Activated T-cell treated with anti-CD3 and anti-CD28 coated beads, Interleukin-2, amount 50 U/mL, for 24 hours (primary cell): Measurements from ENCODE around the gene LMF1.
"Not testable (repeated sequence)": the region's sequence is repeated elsewhere in the genome, so short reads cannot be mapped to it uniquely, and the experiment has no call there.

Experiments used
- DNase-seq: peaks from one replicate; pipeline ENCODE4 v3.0.0-alpha.2; 2020
- H3K27ac Mint-ChIP-seq: 2 replicates; pipeline ENCODE4 v1.8.0; 2020; ENCODE audit warnings: mild to moderate bottlenecking, mixed read lengths
- H3K27me3 Mint-ChIP-seq: 2 replicates; pipeline ENCODE4 v1.8.0; 2020; ENCODE audit warnings: mixed read lengths
- H3K36me3 Mint-ChIP-seq: 2 replicates; pipeline ENCODE4 v1.8.0; 2020; ENCODE audit warnings: low read depth, mixed read lengths
- H3K4me1 Mint-ChIP-seq: 2 replicates; pipeline ENCODE4 v1.8.0; 2020; ENCODE audit warnings: low read depth, mixed read lengths
- H3K4me3 Mint-ChIP-seq: 2 replicates; pipeline ENCODE4 v1.8.0; 2020; ENCODE audit warnings: mild to moderate bottlenecking, moderate library complexity, mixed read lengths
- H3K9me3 Mint-ChIP-seq: 2 replicates; pipeline ENCODE4 v1.8.0; 2020; ENCODE audit warnings: mixed read lengths

LMF1 gene

GRCh38 chr16:896261-897199 is 74.3 kb downstream of the LMF1 start:
- Mint-ChIP-seq H3K27ac (no peak overlapping the region), H3K27me3 (no peaks in the 10 kb centered on the region)

GRCh38 chr16:895371-895770 is 75.4 kb downstream of the LMF1 start:
- Mint-ChIP-seq H3K4me3 (no peak overlapping the region), H3K4me1 (no peaks in the 10 kb centered on the region), H3K9me3 (no peaks in the 10 kb centered on the region), H3K27ac (no peak overlapping the region), H3K36me3 (peaks cover 7% of the 10 kb centered on the region), H3K27me3 (no peaks in the 10 kb centered on the region)
- no peak for DNase-seq

More at GRCh38 chr16:896261-897199, 74.3 kb downstream of the LMF1 start:
- Mint-ChIP-seq H3K9me3 (no peaks in the 10 kb centered on the region), H3K4me1 (no peaks in the 10 kb centered on the region), H3K36me3 (peaks cover 8% of the 10 kb centered on the region), H3K4me3 (no peak overlapping the region)
- DNase-seq = no peak

GRCh38 chr16:894841-895240 is 75.9 kb downstream of the LMF1 start:
- DNase-seq = no peak
- Mint-ChIP-seq H3K4me1 (no peaks in the 10 kb centered on the region), H3K4me3 (no peak overlapping the region), H3K36me3 (peaks cover 8% of the 10 kb centered on the region), H3K9me3 (no peaks in the 10 kb centered on the region), H3K27ac (no peak overlapping the region), H3K27me3 (no peaks in the 10 kb centered on the region)

GRCh38 chr16:894136-894535 is 76.6 kb downstream of the LMF1 start:
- Mint-ChIP-seq H3K36me3 (peaks cover 13% of the 10 kb centered on the region), H3K9me3 (no peaks in the 10 kb centered on the region), H3K4me3 (no peak overlapping the region), H3K27me3 (no peaks in the 10 kb centered on the region), H3K27ac (no peak overlapping the region), H3K4me1 (no peaks in the 10 kb centered on the region)
- DNase-seq = no peak

GRCh38 chr16:893360-893759 is 77.4 kb downstream of the LMF1 start:
- no peaks in the 10 kb centered on the region for H3K4me1 Mint-ChIP-seq
- DNase-seq = no peak
- H3K27me3 Mint-ChIP-seq = no peaks in the 10 kb centered on the region
- no peaks in the 10 kb centered on the region for H3K9me3 Mint-ChIP-seq
- H3K4me3 Mint-ChIP-seq = no peak overlapping the region
- H3K27ac Mint-ChIP-seq = no peak overlapping the region
- H3K36me3 Mint-ChIP-seq = peaks cover 18% of the 10 kb centered on the region

- Mint-ChIP-seq H3K27ac (no peak overlapping the region), H3K36me3 (peaks cover 21% of the 10 kb centered on the region), H3K4me3 (no peak overlapping the region), H3K27me3 (no peaks in the 10 kb centered on the region), H3K9me3 (no peaks in the 10 kb centered on the region), H3K4me1 (no peaks in the 10 kb centered on the region)
- DNase-seq = no peak
Measured at GRCh38 chr16:892536-893255, 78.1 kb downstream of the LMF1 start.

GRCh38 chr16:892006-892405 is 78.8 kb downstream of the LMF1 start:
- H3K36me3 Mint-ChIP-seq = peaks cover 21% of the 10 kb centered on the region
- no peaks in the 10 kb centered on the region for H3K4me1 Mint-ChIP-seq
- DNase-seq = no peak
- H3K27me3 Mint-ChIP-seq = no peaks in the 10 kb centered on the region
- no peak overlapping the region for H3K27ac Mint-ChIP-seq
- H3K4me3 Mint-ChIP-seq = no peak overlapping the region
- H3K9me3 Mint-ChIP-seq = no peaks in the 10 kb centered on the region

- H3K4me1 Mint-ChIP-seq = no peaks in the 10 kb centered on the region
- no peaks in the 10 kb centered on the region for H3K9me3 Mint-ChIP-seq
- no peaks in the 10 kb centered on the region for H3K27me3 Mint-ChIP-seq
- H3K27ac Mint-ChIP-seq = no peak overlapping the region
- no peak overlapping the region for H3K4me3 Mint-ChIP-seq
- no peak for DNase-seq
- H3K36me3 Mint-ChIP-seq = peaks cover 22% of the 10 kb centered on the region
Measured at GRCh38 chr16:891353-891740, 79.4 kb downstream of the LMF1 start.

- H3K27me3 Mint-ChIP-seq = no peaks in the 10 kb centered on the region
- H3K27ac Mint-ChIP-seq = no peak overlapping the region
- no peaks in the 10 kb centered on the region for H3K4me1 Mint-ChIP-seq
- no peaks in the 10 kb centered on the region for H3K9me3 Mint-ChIP-seq
- H3K4me3 Mint-ChIP-seq = no peak overlapping the region
- DNase-seq = no peak
- peaks cover 22% of the 10 kb centered on the region for H3K36me3 Mint-ChIP-seq
Measured at GRCh38 chr16:890716-891352, 80.0 kb downstream of the LMF1 start.

GRCh38 chr16:890217-890616 is 80.6 kb downstream of the LMF1 start:
- no peaks in the 10 kb centered on the region for H3K27me3 Mint-ChIP-seq
- H3K4me3 Mint-ChIP-seq = no peak overlapping the region
- no peaks in the 10 kb centered on the region for H3K4me1 Mint-ChIP-seq
- H3K9me3 Mint-ChIP-seq = no peaks in the 10 kb centered on the region
- peaks cover 22% of the 10 kb centered on the region for H3K36me3 Mint-ChIP-seq
- no peak for DNase-seq
- no peak overlapping the region for H3K27ac Mint-ChIP-seq

GRCh38 chr16:889586-889985 is 81.2 kb downstream of the LMF1 start:
- no peaks in the 10 kb centered on the region for H3K4me1 Mint-ChIP-seq
- no peak overlapping the region for H3K4me3 Mint-ChIP-seq
- H3K9me3 Mint-ChIP-seq = no peaks in the 10 kb centered on the region
- DNase-seq = no peak
- no peak overlapping the region for H3K27ac Mint-ChIP-seq
- peaks cover 22% of the 10 kb centered on the region for H3K36me3 Mint-ChIP-seq
- H3K27me3 Mint-ChIP-seq = no peaks in the 10 kb centered on the region

- H3K27me3 Mint-ChIP-seq = no peaks in the 10 kb centered on the region
Measured at GRCh38 chr16:888901-889570, 81.7 kb downstream of the LMF1 start.

GRCh38 chr16:888456-888855 is 82.3 kb downstream of the LMF1 start:
- DNase-seq, H3K4me3 Mint-ChIP-seq, H3K4me1 Mint-ChIP-seq, H3K27ac Mint-ChIP-seq, H3K9me3 Mint-ChIP-seq, H3K27me3 Mint-ChIP-seq: not testable (repeated sequence)
- H3K36me3 Mint-ChIP-seq = peaks cover 22% of the 10 kb centered on the region

More at GRCh38 chr16:888901-889570, 81.7 kb downstream of the LMF1 start:
- Mint-ChIP-seq H3K36me3 (peaks cover 22% of the 10 kb centered on the region), H3K27ac (no peak overlapping the region), H3K4me3 (no peak overlapping the region), H3K4me1 (no peaks in the 10 kb centered on the region), H3K9me3 (no peaks in the 10 kb centered on the region)
- DNase-seq = no peak

- H3K4me1 Mint-ChIP-seq = no peaks in the 10 kb centered on the region
- H3K9me3 Mint-ChIP-seq = no peaks in the 10 kb centered on the region
- no peaks in the 10 kb centered on the region for H3K27me3 Mint-ChIP-seq
- H3K4me3 Mint-ChIP-seq = no peak overlapping the region
- no peak for DNase-seq
- H3K36me3 Mint-ChIP-seq = peaks cover 22% of the 10 kb centered on the region
- no peak overlapping the region for H3K27ac Mint-ChIP-seq
Measured at GRCh38 chr16:887846-888245, 82.9 kb downstream of the LMF1 start.
